ENCODE measurements around the gene MTG2. TPM values are rescaled to one million over a fixed set of nuclear protein-coding genes. Genes with fewer than 3 reads are reported as not detected.

Gene MTG2
- total and polyA plus RNA-seq, 4 donors, result 13.0 to 28.0 (median 24.4) TPM

DNA sequence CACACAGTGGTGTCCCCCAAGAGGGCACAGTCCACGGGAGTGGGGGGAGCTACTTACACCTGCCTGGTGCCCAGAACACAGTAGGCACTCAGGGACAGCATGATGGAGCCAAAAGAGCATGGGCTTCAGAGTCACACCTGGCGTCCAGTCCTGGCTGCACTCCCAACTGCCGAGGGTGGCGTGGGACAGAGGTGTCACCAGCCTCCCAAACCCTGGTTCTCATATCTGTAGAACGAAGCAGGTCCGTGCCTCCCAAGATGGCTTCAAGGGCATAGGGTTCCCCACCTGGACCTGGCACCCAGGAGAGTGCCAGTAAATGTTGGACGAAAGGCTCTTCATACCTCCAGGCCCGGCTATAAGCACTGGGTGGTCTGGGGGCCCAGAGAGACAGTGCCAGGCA, 28.4 kb downstream of the MTG2 start (continued):
- TF ChIP-seq SP1 (IDR thresholded peaks at IDR 0.05) (no peak), YY1 (IDR thresholded peaks at IDR 0.05) (no peak)

DNA sequence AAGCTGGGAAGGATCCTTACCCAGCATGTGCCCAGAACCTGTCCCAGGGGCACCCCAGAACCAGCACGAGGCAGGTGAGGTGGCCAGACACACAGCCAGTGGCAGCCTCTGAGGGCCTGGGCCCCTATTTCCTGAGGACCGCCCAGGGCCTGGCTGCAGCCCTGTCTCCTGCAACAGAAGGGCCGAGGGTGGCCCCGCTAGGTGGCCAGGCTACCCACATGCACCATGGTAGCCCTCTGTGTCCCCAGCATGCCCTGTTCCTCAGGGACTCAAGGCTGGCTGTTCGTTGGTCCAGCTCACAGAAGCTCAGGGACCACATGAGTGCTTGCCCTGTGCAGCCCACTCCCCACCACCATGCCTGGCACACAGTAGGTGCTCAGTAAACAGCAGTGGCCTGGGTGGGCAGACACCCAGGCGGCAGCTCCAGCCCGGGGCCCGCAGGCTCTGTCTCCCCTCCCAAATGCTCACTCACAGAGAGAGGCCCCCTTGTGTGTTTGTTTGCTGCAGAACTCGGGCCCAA, 29.0 kb downstream of the MTG2 start:
- Histone ChIP-seq H3K4me1 (ENCODE audit: control insufficient read depth in 4 of 4, insufficient read depth in 4 of 4, low read length in 3 of 4) (peaks cover 0 to 4% (median 0%) of the 10 kb centered on the region in 4 donors), H3K36me3 (ENCODE audit: control insufficient read depth in 4 of 4, insufficient read depth in 3 of 4, low read depth in 1 of 4, low read length in 3 of 4) (no peaks in the 10 kb centered on the region), H3K27me3 (ENCODE audit: control insufficient read depth in 4 of 4, insufficient read depth in 4 of 4, low read length in 3 of 4) (no peaks in the 10 kb centered on the region), H3K9ac (ENCODE audit: low read depth in 1 of 2, low read length in 2 of 2) (no peak overlapping the region), H3K4me3 (ENCODE audit: low read depth in 1 of 3, low read length in 3 of 3) (no peak overlapping the region), H3K27ac (ENCODE audit: low read depth in 1 of 2, low read length in 2 of 2) (no peak overlapping the region), H3K9me3 (ENCODE audit: control insufficient read depth in 4 of 4, low read length in 3 of 4) (no peaks in the 10 kb centered on the region)
- TF ChIP-seq, protein P1, sequence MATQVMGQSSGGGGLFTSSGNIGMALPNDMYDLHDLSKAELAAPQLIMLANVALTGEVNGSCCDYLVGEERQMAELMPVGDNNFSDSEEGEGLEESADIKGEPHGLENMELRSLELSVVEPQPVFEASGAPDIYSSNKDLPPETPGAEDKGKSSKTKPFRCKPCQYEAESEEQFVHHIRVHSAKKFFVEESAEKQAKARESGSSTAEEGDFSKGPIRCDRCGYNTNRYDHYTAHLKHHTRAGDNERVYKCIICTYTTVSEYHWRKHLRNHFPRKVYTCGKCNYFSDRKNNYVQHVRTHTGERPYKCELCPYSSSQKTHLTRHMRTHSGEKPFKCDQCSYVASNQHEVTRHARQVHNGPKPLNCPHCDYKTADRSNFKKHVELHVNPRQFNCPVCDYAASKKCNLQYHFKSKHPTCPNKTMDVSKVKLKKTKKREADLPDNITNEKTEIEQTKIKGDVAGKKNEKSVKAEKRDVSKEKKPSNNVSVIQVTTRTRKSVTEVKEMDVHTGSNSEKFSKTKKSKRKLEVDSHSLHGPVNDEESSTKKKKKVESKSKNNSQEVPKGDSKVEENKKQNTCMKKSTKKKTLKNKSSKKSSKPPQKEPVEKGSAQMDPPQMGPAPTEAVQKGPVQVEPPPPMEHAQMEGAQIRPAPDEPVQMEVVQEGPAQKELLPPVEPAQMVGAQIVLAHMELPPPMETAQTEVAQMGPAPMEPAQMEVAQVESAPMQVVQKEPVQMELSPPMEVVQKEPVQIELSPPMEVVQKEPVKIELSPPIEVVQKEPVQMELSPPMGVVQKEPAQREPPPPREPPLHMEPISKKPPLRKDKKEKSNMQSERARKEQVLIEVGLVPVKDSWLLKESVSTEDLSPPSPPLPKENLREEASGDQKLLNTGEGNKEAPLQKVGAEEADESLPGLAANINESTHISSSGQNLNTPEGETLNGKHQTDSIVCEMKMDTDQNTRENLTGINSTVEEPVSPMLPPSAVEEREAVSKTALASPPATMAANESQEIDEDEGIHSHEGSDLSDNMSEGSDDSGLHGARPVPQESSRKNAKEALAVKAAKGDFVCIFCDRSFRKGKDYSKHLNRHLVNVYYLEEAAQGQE (IDR thresholded peaks at IDR 0.05), result no peak
- TF ChIP-seq SP1 (IDR thresholded peaks at IDR 0.05), result no peak
- TF ChIP-seq GABPA (IDR thresholded peaks at IDR 0.05 in 1 of 2, conservative IDR thresholded peaks at IDR 0.05 in 1 of 2), result no peak
- no peak for TF ChIP-seq TAF1 (conservative IDR thresholded peaks at IDR 0.05)
- no peak for TF ChIP-seq HNF4A (conservative IDR thresholded peaks at IDR 0.05)
- no peak for TF ChIP-seq MAX (IDR thresholded peaks at IDR 0.05)
- no peak for TF ChIP-seq JUND (IDR thresholded peaks at IDR 0.05)
- no peak for TF ChIP-seq NR2F2 (IDR thresholded peaks at IDR 0.05)
- TF ChIP-seq, protein P2, sequence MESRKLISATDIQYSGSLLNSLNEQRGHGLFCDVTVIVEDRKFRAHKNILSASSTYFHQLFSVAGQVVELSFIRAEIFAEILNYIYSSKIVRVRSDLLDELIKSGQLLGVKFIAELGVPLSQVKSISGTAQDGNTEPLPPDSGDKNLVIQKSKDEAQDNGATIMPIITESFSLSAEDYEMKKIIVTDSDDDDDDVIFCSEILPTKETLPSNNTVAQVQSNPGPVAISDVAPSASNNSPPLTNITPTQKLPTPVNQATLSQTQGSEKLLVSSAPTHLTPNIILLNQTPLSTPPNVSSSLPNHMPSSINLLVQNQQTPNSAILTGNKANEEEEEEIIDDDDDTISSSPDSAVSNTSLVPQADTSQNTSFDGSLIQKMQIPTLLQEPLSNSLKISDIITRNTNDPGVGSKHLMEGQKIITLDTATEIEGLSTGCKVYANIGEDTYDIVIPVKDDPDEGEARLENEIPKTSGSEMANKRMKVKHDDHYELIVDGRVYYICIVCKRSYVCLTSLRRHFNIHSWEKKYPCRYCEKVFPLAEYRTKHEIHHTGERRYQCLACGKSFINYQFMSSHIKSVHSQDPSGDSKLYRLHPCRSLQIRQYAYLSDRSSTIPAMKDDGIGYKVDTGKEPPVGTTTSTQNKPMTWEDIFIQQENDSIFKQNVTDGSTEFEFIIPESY (IDR thresholded peaks at IDR 0.05), result no peak
- TF ChIP-seq EGR1 (IDR thresholded peaks at IDR 0.05; ENCODE audit: low read depth in 2 of 2), result no peak
- TF ChIP-seq RXRA (IDR thresholded peaks at IDR 0.05), result no peak
- no peak for TF ChIP-seq HNF4G (IDR thresholded peaks at IDR 0.05)
- TF ChIP-seq FOXA2 (IDR thresholded peaks at IDR 0.05), result no peak
- no peak for TF ChIP-seq YY1 (IDR thresholded peaks at IDR 0.05)
- DNase-seq (ENCODE audit: low spot score), result no peak
- WGBS, result 68% methylated on average over 9 of the region's 9 CpGs

- Histone ChIP-seq H3K9me3 (ENCODE audit: control insufficient read depth in 4 of 4, low read length in 3 of 4) (no peaks in the 10 kb centered on the region), H3K27me3 (ENCODE audit: control insufficient read depth in 4 of 4, insufficient read depth in 4 of 4, low read length in 3 of 4) (no peaks in the 10 kb centered on the region), H3K9ac (ENCODE audit: low read depth in 1 of 2, low read length in 2 of 2) (no peak overlapping the region), H3K4me1 (ENCODE audit: control insufficient read depth in 4 of 4, insufficient read depth in 4 of 4, low read length in 3 of 4) (peaks cover 0 to 4% (median 0%) of the 10 kb centered on the region in 4 donors), H3K4me3 (ENCODE audit: low read depth in 1 of 3, low read length in 3 of 3) (no peak overlapping the region), H3K27ac (ENCODE audit: low read depth in 1 of 2, low read length in 2 of 2) (no peak overlapping the region), H3K36me3 (ENCODE audit: control insufficient read depth in 4 of 4, insufficient read depth in 3 of 4, low read depth in 1 of 4, low read length in 3 of 4) (no peaks in the 10 kb centered on the region)
- 48% methylated on average over 10 of the region's 10 CpGs for WGBS
- DNase-seq (ENCODE audit: low spot score), result no peak
- no peak for TF ChIP-seq CTCF (IDR thresholded peaks at IDR 0.05; ENCODE audit: low read depth, low read length, missing input control)
- TF ChIP-seq NR2F2 (IDR thresholded peaks at IDR 0.05), result no peak
- no peak for TF ChIP-seq SP1 (IDR thresholded peaks at IDR 0.05)
- TF ChIP-seq GABPA (IDR thresholded peaks at IDR 0.05 in 1 of 2, conservative IDR thresholded peaks at IDR 0.05 in 1 of 2), result no peak
- no peak for TF ChIP-seq RAD21 (IDR thresholded peaks at IDR 0.05)
- no peak for TF ChIP-seq EGR1 (IDR thresholded peaks at IDR 0.05; ENCODE audit: low read depth in 2 of 2)
- TF ChIP-seq, protein P2 (IDR thresholded peaks at IDR 0.05), result no peak
- TF ChIP-seq YY1 (IDR thresholded peaks at IDR 0.05), result no peak
- TF ChIP-seq FOXA1 (IDR thresholded peaks at IDR 0.05), result no peak
- TF ChIP-seq HNF4A (conservative IDR thresholded peaks at IDR 0.05), result no peak
- no peak for TF ChIP-seq FOXA2 (IDR thresholded peaks at IDR 0.05)
- no peak for TF ChIP-seq JUND (IDR thresholded peaks at IDR 0.05)
- TF ChIP-seq, protein P3, sequence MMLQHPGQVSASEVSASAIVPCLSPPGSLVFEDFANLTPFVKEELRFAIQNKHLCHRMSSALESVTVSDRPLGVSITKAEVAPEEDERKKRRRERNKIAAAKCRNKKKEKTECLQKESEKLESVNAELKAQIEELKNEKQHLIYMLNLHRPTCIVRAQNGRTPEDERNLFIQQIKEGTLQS (IDR thresholded peaks at IDR 0.05), result no peak
- TF ChIP-seq MAX (IDR thresholded peaks at IDR 0.05), result no peak
- no peak for TF ChIP-seq RXRA (IDR thresholded peaks at IDR 0.05)
- no peak for TF ChIP-seq TAF1 (conservative IDR thresholded peaks at IDR 0.05)
Observed at GRCh38 chr20:62212299-62212698, 29.5 kb downstream of the MTG2 start.

Measured in liver (tissue), 9 donors.